ENCODE results near the gene LACTB.

GRCh38 chr15:63110428-63111026, 11.1 kb upstream of the LACTB start:
- TF ChIP-seq, protein P1, sequence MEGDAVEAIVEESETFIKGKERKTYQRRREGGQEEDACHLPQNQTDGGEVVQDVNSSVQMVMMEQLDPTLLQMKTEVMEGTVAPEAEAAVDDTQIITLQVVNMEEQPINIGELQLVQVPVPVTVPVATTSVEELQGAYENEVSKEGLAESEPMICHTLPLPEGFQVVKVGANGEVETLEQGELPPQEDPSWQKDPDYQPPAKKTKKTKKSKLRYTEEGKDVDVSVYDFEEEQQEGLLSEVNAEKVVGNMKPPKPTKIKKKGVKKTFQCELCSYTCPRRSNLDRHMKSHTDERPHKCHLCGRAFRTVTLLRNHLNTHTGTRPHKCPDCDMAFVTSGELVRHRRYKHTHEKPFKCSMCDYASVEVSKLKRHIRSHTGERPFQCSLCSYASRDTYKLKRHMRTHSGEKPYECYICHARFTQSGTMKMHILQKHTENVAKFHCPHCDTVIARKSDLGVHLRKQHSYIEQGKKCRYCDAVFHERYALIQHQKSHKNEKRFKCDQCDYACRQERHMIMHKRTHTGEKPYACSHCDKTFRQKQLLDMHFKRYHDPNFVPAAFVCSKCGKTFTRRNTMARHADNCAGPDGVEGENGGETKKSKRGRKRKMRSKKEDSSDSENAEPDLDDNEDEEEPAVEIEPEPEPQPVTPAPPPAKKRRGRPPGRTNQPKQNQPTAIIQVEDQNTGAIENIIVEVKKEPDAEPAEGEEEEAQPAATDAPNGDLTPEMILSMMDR (conservative IDR thresholded peaks at IDR 0.05 in 1 of 2, IDR thresholded peaks at IDR 0.05 in 1 of 2; ENCODE audit: low read depth in 1 of 2, low read length in 2 of 2): no peak
- no peak for TF ChIP-seq EZH2 (IDR thresholded peaks at IDR 0.05; ENCODE audit: low read length, missing control alignments)

Data from fibroblast of lung (primary cell).